ENCODE data around the gene RSPO4. TPM values are rescaled to one million over a fixed set of nuclear protein-coding genes. Genes with fewer than 3 reads are reported as not detected.

RSPO4 gene
- total RNA-seq, 1 donor from 2014 or later: 1.4 TPM

GRCh38 chr20:1002682-1003561 lies 811 bp upstream of the RSPO4 start:
- intact Hi-C loops (cut with DNase I): no loop called here
- Histone ChIP-seq H3K27me3 (no peaks in the 10 kb centered on the region), H3K4me3 (no peak overlapping the region)

GRCh38 chr20:1001116-1001515 lies 995 bp downstream of the RSPO4 start:
- H3K27me3 ChIP-seq: no peaks in the 10 kb centered on the region

More at GRCh38 chr20:1002682-1003561, 811 bp upstream of the RSPO4 start:
- Histone ChIP-seq H3K36me3 (no peaks in the 10 kb centered on the region), H3K27ac (no peak overlapping the region), H3K4me1 (no peaks in the 10 kb centered on the region), H3K9me3 (no peaks in the 10 kb centered on the region)
- DNase-seq (ENCODE audit: low spot score in 2 of 2): no peak
- no peak for TF ChIP-seq CTCF (IDR thresholded peaks at IDR 0.05)

GRCh38 chr20:998231-998830 lies 3.8 kb downstream of the RSPO4 start:
- DNase-seq (ENCODE audit: low spot score in 2 of 2): no peak
- Histone ChIP-seq H3K9me3 (no peaks in the 10 kb centered on the region), H3K27me3 (no peaks in the 10 kb centered on the region), H3K36me3 (no peaks in the 10 kb centered on the region), H3K4me3 (no peak overlapping the region), H3K4me1 (no peaks in the 10 kb centered on the region), H3K27ac (no peak overlapping the region)
- intact Hi-C loops (cut with DNase I): no loop called here
- TF ChIP-seq CTCF (IDR thresholded peaks at IDR 0.05): no peak

More at GRCh38 chr20:1001116-1001515, 995 bp downstream of the RSPO4 start:
- H3K36me3 ChIP-seq: no peaks in the 10 kb centered on the region
- no peak overlapping the region for H3K4me3 ChIP-seq
- no peaks in the 10 kb centered on the region for H3K9me3 ChIP-seq
- intact Hi-C loops (cut with DNase I): no loop called here
- no peak for DNase-seq (ENCODE audit: low spot score in 2 of 2)
- TF ChIP-seq CTCF (IDR thresholded peaks at IDR 0.05): no peak
- H3K27ac ChIP-seq: no peak overlapping the region
- H3K4me1 ChIP-seq: no peaks in the 10 kb centered on the region

- H3K4me1 ChIP-seq: no peaks in the 10 kb centered on the region
- DNase-seq (ENCODE audit: low spot score in 2 of 2): no peak
- intact Hi-C loops (cut with DNase I): no loop called here
- no peak overlapping the region for H3K4me3 ChIP-seq
- no peaks in the 10 kb centered on the region for H3K27me3 ChIP-seq
- no peaks in the 10 kb centered on the region for H3K36me3 ChIP-seq
- TF ChIP-seq CTCF (IDR thresholded peaks at IDR 0.05): no peak
- H3K27ac ChIP-seq: no peak overlapping the region
- no peaks in the 10 kb centered on the region for H3K9me3 ChIP-seq
Observed at GRCh38 chr20:997486-997885, 4.6 kb downstream of the RSPO4 start.

GRCh38 chr20:997016-997415 lies 5.1 kb downstream of the RSPO4 start:
- intact Hi-C loops (cut with DNase I): no loop called here
- no peak overlapping the region for H3K27ac ChIP-seq
- no peak for TF ChIP-seq CTCF (IDR thresholded peaks at IDR 0.05)
- no peaks in the 10 kb centered on the region for H3K27me3 ChIP-seq
- H3K9me3 ChIP-seq: no peaks in the 10 kb centered on the region
- no peak overlapping the region for H3K4me3 ChIP-seq
- no peaks in the 10 kb centered on the region for H3K4me1 ChIP-seq
- no peak for DNase-seq (ENCODE audit: low spot score in 2 of 2)
- no peaks in the 10 kb centered on the region for H3K36me3 ChIP-seq
